ENCODE results near the gene SIN3A.

DNA sequence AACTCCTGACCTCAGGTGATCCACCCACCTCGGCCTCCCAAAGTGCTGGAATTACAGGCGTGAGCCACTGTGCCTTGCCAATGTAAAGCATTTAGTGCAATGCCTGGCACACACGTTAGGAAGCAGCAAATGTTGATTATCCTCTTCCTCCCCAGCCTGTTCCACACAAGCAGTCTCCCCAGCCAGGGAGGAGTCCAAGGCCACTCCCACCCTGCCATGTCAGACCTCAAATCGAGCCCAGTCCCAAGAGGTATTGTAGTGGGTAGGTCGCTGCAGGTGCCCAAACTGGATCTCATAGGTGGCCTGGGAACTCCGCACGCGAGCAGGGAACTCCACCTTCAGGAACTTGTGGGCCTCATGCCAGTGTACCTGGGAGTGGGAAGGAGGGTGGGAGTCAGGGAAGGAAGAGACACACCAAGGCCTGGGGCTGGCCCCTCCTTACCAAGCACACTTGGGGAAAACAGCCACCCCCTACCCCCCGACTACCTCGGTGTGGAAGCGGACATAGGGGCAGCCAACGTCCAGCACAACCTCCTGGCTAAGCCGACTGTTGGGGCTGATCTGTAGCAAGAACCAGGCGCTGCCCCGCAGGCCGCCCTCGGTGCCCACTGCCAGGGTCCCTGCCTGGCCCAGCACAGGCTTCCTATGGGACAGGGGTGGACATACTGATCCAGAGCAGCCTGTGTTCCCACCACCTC, 93.4 kb downstream of the SIN3A start:
- TF ChIP-seq, protein P1, sequence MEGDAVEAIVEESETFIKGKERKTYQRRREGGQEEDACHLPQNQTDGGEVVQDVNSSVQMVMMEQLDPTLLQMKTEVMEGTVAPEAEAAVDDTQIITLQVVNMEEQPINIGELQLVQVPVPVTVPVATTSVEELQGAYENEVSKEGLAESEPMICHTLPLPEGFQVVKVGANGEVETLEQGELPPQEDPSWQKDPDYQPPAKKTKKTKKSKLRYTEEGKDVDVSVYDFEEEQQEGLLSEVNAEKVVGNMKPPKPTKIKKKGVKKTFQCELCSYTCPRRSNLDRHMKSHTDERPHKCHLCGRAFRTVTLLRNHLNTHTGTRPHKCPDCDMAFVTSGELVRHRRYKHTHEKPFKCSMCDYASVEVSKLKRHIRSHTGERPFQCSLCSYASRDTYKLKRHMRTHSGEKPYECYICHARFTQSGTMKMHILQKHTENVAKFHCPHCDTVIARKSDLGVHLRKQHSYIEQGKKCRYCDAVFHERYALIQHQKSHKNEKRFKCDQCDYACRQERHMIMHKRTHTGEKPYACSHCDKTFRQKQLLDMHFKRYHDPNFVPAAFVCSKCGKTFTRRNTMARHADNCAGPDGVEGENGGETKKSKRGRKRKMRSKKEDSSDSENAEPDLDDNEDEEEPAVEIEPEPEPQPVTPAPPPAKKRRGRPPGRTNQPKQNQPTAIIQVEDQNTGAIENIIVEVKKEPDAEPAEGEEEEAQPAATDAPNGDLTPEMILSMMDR (conservative IDR thresholded peaks at IDR 0.05; ENCODE audit: low read depth in 2 of 2): no peak
- no peak for TF ChIP-seq CREB1 (CRISPR knock-in tag; IDR thresholded peaks at IDR 0.05; ENCODE audit: low read depth)
- no peak for TF ChIP-seq EZH2 (IDR thresholded peaks at IDR 0.05; ENCODE audit: low read depth, unreplicated experiment)
- TF ChIP-seq POLR2AphosphoS5 (IDR thresholded peaks at IDR 0.05; ENCODE audit: low read depth): no peak
- TF ChIP-seq EZH2phosphoT487 (IDR thresholded peaks at IDR 0.05; ENCODE audit: unreplicated experiment): no peak
- no peak for TF ChIP-seq ZNF331 (CRISPR knock-in tag; IDR thresholded peaks at IDR 0.05; ENCODE audit: low read depth)
- TF ChIP-seq, protein P2, sequence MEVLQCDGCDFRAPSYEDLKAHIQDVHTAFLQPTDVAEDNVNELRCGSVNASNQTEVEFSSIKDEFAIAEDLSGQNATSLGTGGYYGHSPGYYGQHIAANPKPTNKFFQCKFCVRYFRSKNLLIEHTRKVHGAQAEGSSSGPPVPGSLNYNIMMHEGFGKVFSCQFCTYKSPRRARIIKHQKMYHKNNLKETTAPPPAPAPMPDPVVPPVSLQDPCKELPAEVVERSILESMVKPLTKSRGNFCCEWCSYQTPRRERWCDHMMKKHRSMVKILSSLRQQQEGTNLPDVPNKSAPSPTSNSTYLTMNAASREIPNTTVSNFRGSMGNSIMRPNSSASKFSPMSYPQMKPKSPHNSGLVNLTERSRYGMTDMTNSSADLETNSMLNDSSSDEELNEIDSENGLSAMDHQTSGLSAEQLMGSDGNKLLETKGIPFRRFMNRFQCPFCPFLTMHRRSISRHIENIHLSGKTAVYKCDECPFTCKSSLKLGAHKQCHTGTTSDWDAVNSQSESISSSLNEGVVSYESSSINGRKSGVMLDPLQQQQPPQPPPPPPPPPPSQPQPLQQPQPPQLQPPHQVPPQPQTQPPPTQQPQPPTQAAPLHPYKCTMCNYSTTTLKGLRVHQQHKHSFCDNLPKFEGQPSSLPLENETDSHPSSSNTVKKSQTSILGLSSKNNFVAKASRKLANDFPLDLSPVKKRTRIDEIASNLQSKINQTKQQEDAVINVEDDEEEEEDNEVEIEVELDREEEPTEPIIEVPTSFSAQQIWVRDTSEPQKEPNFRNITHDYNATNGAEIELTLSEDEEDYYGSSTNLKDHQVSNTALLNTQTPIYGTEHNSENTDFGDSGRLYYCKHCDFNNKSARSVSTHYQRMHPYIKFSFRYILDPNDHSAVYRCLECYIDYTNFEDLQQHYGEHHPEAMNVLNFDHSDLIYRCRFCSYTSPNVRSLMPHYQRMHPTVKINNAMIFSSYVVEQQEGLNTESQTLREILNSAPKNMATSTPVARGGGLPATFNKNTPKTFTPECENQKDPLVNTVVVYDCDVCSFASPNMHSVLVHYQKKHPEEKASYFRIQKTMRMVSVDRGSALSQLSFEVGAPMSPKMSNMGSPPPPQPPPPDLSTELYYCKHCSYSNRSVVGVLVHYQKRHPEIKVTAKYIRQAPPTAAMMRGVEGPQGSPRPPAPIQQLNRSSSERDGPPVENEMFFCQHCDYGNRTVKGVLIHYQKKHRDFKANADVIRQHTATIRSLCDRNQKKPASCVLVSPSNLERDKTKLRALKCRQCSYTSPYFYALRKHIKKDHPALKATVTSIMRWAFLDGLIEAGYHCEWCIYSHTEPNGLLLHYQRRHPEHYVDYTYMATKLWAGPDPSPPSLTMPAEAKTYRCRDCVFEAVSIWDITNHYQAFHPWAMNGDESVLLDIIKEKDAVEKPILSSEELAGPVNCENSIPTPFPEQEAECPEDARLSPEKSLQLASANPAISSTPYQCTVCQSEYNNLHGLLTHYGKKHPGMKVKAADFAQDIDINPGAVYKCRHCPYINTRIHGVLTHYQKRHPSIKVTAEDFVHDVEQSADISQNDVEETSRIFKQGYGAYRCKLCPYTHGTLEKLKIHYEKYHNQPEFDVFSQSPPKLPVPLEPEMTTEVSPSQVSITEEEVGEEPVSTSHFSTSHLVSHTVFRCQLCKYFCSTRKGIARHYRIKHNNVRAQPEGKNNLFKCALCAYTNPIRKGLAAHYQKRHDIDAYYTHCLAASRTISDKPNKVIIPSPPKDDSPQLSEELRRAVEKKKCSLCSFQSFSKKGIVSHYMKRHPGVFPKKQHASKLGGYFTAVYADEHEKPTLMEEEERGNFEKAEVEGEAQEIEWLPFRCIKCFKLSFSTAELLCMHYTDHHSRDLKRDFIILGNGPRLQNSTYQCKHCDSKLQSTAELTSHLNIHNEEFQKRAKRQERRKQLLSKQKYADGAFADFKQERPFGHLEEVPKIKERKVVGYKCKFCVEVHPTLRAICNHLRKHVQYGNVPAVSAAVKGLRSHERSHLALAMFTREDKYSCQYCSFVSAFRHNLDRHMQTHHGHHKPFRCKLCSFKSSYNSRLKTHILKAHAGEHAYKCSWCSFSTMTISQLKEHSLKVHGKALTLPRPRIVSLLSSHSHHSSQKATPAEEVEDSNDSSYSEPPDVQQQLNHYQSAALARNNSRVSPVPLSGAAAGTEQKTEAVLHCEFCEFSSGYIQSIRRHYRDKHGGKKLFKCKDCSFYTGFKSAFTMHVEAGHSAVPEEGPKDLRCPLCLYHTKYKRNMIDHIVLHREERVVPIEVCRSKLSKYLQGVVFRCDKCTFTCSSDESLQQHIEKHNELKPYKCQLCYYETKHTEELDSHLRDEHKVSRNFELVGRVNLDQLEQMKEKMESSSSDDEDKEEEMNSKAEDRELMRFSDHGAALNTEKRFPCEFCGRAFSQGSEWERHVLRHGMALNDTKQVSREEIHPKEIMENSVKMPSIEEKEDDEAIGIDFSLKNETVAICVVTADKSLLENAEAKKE (CRISPR knock-in tag; IDR thresholded peaks at IDR 0.05): no peak
- TF ChIP-seq, protein P3, sequence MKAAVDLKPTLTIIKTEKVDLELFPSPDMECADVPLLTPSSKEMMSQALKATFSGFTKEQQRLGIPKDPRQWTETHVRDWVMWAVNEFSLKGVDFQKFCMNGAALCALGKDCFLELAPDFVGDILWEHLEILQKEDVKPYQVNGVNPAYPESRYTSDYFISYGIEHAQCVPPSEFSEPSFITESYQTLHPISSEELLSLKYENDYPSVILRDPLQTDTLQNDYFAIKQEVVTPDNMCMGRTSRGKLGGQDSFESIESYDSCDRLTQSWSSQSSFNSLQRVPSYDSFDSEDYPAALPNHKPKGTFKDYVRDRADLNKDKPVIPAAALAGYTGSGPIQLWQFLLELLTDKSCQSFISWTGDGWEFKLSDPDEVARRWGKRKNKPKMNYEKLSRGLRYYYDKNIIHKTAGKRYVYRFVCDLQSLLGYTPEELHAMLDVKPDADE (IDR thresholded peaks at IDR 0.05): no peak
- no peak for TF ChIP-seq STAT1 (IDR thresholded peaks at IDR 0.05; ENCODE audit: unreplicated experiment)
- TF ChIP-seq, protein P4, sequence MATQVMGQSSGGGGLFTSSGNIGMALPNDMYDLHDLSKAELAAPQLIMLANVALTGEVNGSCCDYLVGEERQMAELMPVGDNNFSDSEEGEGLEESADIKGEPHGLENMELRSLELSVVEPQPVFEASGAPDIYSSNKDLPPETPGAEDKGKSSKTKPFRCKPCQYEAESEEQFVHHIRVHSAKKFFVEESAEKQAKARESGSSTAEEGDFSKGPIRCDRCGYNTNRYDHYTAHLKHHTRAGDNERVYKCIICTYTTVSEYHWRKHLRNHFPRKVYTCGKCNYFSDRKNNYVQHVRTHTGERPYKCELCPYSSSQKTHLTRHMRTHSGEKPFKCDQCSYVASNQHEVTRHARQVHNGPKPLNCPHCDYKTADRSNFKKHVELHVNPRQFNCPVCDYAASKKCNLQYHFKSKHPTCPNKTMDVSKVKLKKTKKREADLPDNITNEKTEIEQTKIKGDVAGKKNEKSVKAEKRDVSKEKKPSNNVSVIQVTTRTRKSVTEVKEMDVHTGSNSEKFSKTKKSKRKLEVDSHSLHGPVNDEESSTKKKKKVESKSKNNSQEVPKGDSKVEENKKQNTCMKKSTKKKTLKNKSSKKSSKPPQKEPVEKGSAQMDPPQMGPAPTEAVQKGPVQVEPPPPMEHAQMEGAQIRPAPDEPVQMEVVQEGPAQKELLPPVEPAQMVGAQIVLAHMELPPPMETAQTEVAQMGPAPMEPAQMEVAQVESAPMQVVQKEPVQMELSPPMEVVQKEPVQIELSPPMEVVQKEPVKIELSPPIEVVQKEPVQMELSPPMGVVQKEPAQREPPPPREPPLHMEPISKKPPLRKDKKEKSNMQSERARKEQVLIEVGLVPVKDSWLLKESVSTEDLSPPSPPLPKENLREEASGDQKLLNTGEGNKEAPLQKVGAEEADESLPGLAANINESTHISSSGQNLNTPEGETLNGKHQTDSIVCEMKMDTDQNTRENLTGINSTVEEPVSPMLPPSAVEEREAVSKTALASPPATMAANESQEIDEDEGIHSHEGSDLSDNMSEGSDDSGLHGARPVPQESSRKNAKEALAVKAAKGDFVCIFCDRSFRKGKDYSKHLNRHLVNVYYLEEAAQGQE (IDR thresholded peaks at IDR 0.05; ENCODE audit: unreplicated experiment): no peak
- no peak for TF ChIP-seq JUNB (IDR thresholded peaks at IDR 0.05; ENCODE audit: unreplicated experiment)
- TF ChIP-seq ZNF114 (CRISPR knock-in tag; IDR thresholded peaks at IDR 0.05): no peak
- TF ChIP-seq NANOG (IDR thresholded peaks at IDR 0.05; ENCODE audit: borderline replicate concordance): no peak

Measured in GM23338 (cell line).